Uterus (tissue), 4 donors: Measurements from ENCODE around the gene GAGE12F. TPM values are rescaled to one million over a fixed set of nuclear protein-coding genes. Genes with fewer than 3 reads are reported as not detected.
A peak's percentile ranks its signal among the peaks of the same experiment; 100 is the strongest.
"Not testable (repeated sequence)": the region's sequence is repeated elsewhere in the genome, so short reads cannot be mapped to it uniquely, and the experiment has no call there.

ENCODE experiments used
- DNase-seq, 2 donors: peaks; one replicate each; pipeline ENCODE4 v3.0.0-alpha.2; 2019 to 2020
- H3K27ac ChIP-seq, 2 donors: fragments of 200-600 bp; sonication (generic); 1 replicate in 1 of 2; 2 replicates in 1 of 2; pipeline ENCODE4 v1.5.1; 2016 to 2018
- H3K27me3 ChIP-seq, 2 donors: fragments of 200-600 bp; sonication (generic); one replicate each; pipeline ENCODE4 v1.5.1; 2018 to 2019; ENCODE audit warnings: control low read depth in 1 of 2
- H3K36me3 ChIP-seq, 2 donors: fragments of 200-600 bp; sonication (generic); one replicate each; pipeline ENCODE4 v1.5.1; 2019; ENCODE audit warnings: control low read depth in 1 of 2
- H3K4me1 ChIP-seq, 2 donors: fragments of 200-600 bp; sonication (generic); one replicate each; pipeline ENCODE4 v1.5.1; 2018 to 2019; ENCODE audit warnings: control low read depth in 1 of 2
- H3K4me3 ChIP-seq, 2 donors: fragments of 200-600 bp; sonication (generic); 1 replicate in 1 of 2; 2 replicates in 1 of 2; pipeline ENCODE4 v1.5.1; 2018 to 2019; ENCODE audit warnings: mild to moderate bottlenecking in 1 of 2
- H3K9me3 ChIP-seq, 2 donors: fragments of 200-600 bp; sonication (generic); one replicate each; pipeline ENCODE4 v1.5.1; 2019; ENCODE audit warnings: control low read depth in 1 of 2
- intact Hi-C: fragments of 100-400 bp; cut with DNase I; formaldehyde crosslinking; loops from one replicate; pipeline ENCODE4 v1.15.1; 2023; ENCODE audit warnings: low total_unique reads
- total RNA-seq, 4 donors: library from RNA; depleted of rRNA in 3 of 4; stranded (reverse); fragments of >200 nt in 3 of 4; gene quantifications; one replicate each; pipeline versions ENCODE4 v1.1.0 to v1.2.4, GENCODE V29; 2014 to 2023
- donor health status: DM: yes; HTN: yes; CAD: no.

Gene GAGE12F
- total RNA-seq: not detected

- H3K27ac ChIP-seq, H3K9me3 ChIP-seq, intact Hi-C loops, H3K4me3 ChIP-seq, H3K27me3 ChIP-seq, H3K36me3 ChIP-seq, DNase-seq, H3K4me1 ChIP-seq: not testable (repeated sequence)
These were observed at the start of gene GAGE12F for GRCh38 chrX:49560542-49560941. Gene GAGE12F, plus strand, starts transcription at chrX:49560842. Its CDS starts 1,155 bp downstream, at chrX:49561997.

- H3K36me3 ChIP-seq, intact Hi-C loops, H3K4me3 ChIP-seq, H3K9me3 ChIP-seq, DNase-seq, H3K27ac ChIP-seq, H3K4me1 ChIP-seq, H3K27me3 ChIP-seq: not testable (repeated sequence)
These were observed 28.8 kb upstream of the GAGE12F start, which contains the start of gene GAGE12C for GRCh38 chrX:49531877-49532276. Gene GAGE12C, plus strand, starts transcription at chrX:49532177. Its CDS starts 1,155 bp downstream, at chrX:49533332.

GRCh38 chrX:49541433-49541832 lies 19.2 kb upstream of the GAGE12F start, which contains the start of gene GAGE12D:
Gene GAGE12D, plus strand, starts transcription at chrX:49541733. Its CDS starts 1,155 bp downstream, at chrX:49542888.
- H3K27me3 ChIP-seq, H3K27ac ChIP-seq, H3K4me1 ChIP-seq, DNase-seq, H3K4me3 ChIP-seq, H3K9me3 ChIP-seq, H3K36me3 ChIP-seq, intact Hi-C loops: not testable (repeated sequence)

GRCh38 chrX:49550989-49551388 lies 9.7 kb upstream of the GAGE12F start, which contains the start of gene GAGE12E:
Gene GAGE12E, plus strand, starts transcription at chrX:49551289. Its CDS starts 1,155 bp downstream, at chrX:49552444.
- H3K9me3 ChIP-seq, DNase-seq, intact Hi-C loops, H3K27ac ChIP-seq, H3K4me3 ChIP-seq, H3K36me3 ChIP-seq, H3K4me1 ChIP-seq, H3K27me3 ChIP-seq: not testable (repeated sequence)

- intact Hi-C loops, H3K4me1 ChIP-seq, H3K27ac ChIP-seq, H3K9me3 ChIP-seq, H3K27me3 ChIP-seq, H3K36me3 ChIP-seq, H3K4me3 ChIP-seq, DNase-seq: not testable (repeated sequence)
These were observed 8.1 kb downstream of the GAGE12F start for GRCh38 chrX:49568728-49569127.

- H3K4me1 ChIP-seq, intact Hi-C loops, H3K27ac ChIP-seq, H3K9me3 ChIP-seq, H3K27me3 ChIP-seq, H3K4me3 ChIP-seq, H3K36me3 ChIP-seq, DNase-seq: not testable (repeated sequence)
These were observed 8.5 kb downstream of the GAGE12F start for GRCh38 chrX:49569152-49569551.

- H3K27ac ChIP-seq, H3K27me3 ChIP-seq, H3K36me3 ChIP-seq, H3K4me1 ChIP-seq, DNase-seq, H3K4me3 ChIP-seq, H3K9me3 ChIP-seq, intact Hi-C loops: not testable (repeated sequence)
These were observed 9.5 kb downstream of the GAGE12F start, which contains the start of gene GAGE12G for GRCh38 chrX:49570100-49570499. Gene GAGE12G, plus strand, starts transcription at chrX:49570400. Its CDS starts 1,155 bp downstream, at chrX:49571555.

- H3K36me3 ChIP-seq, H3K4me1 ChIP-seq, H3K4me3 ChIP-seq, H3K27ac ChIP-seq, intact Hi-C loops, H3K27me3 ChIP-seq, DNase-seq, H3K9me3 ChIP-seq: not testable (repeated sequence)
These were observed 19.0 kb downstream of the GAGE12F start, which contains the start of gene GAGE12H for GRCh38 chrX:49579649-49580048. Gene GAGE12H, plus strand, starts transcription at chrX:49579949. Its CDS starts 1,155 bp downstream, at chrX:49581104.

GRCh38 chrX:49589196-49589595 lies 28.6 kb downstream of the GAGE12F start, which contains the start of gene GAGE2A:
Gene GAGE2A, plus strand, starts transcription at chrX:49589496. Its CDS starts 1,155 bp downstream, at chrX:49590651.
- H3K27ac ChIP-seq, DNase-seq, H3K4me3 ChIP-seq, H3K4me1 ChIP-seq, intact Hi-C loops, H3K9me3 ChIP-seq, H3K27me3 ChIP-seq, H3K36me3 ChIP-seq: not testable (repeated sequence)

- H3K4me1 ChIP-seq, intact Hi-C loops, H3K27ac ChIP-seq, H3K27me3 ChIP-seq, H3K36me3 ChIP-seq, H3K4me3 ChIP-seq, H3K9me3 ChIP-seq: not testable (repeated sequence)
- DNase-seq: peak; percentile 14 to 21
These were observed 29.3 kb downstream of the GAGE12F start for GRCh38 chrX:49589769-49590478.

GRCh38 chrX:49590488-49590887 lies 29.8 kb downstream of the GAGE12F start:
- H3K36me3 ChIP-seq, H3K27ac ChIP-seq, H3K27me3 ChIP-seq, H3K4me3 ChIP-seq, intact Hi-C loops, H3K9me3 ChIP-seq, H3K4me1 ChIP-seq, DNase-seq: not testable (repeated sequence)

GRCh38 chrX:49598720-49599119 lies 38.1 kb downstream of the GAGE12F start, which contains the start of gene GAGE1:
Gene GAGE1, plus strand, starts transcription at chrX:49599020. Its CDS starts 1,155 bp downstream, at chrX:49600175.
- H3K27ac ChIP-seq, H3K4me1 ChIP-seq, DNase-seq, H3K9me3 ChIP-seq, H3K27me3 ChIP-seq, H3K4me3 ChIP-seq, intact Hi-C loops, H3K36me3 ChIP-seq: not testable (repeated sequence)
